Measurements from ENCODE around the gene OR4C12.
"Not testable (repeated sequence)": the region's sequence is repeated elsewhere in the genome, so short reads cannot be mapped to it uniquely, and the experiment has no call there.

- TF ChIP-seq CTCF, POLR2A (IDR thresholded peaks at IDR 0.05): not testable (repeated sequence)
These were observed 33.6 kb downstream of the OR4C12 start for GRCh38 chr11:49948701-49949100.
